ENCODE results near the gene SKOR1.
A peak's percentile ranks its signal among the peaks of the same experiment; 100 is the strongest.

SKOR1 gene

DNA sequence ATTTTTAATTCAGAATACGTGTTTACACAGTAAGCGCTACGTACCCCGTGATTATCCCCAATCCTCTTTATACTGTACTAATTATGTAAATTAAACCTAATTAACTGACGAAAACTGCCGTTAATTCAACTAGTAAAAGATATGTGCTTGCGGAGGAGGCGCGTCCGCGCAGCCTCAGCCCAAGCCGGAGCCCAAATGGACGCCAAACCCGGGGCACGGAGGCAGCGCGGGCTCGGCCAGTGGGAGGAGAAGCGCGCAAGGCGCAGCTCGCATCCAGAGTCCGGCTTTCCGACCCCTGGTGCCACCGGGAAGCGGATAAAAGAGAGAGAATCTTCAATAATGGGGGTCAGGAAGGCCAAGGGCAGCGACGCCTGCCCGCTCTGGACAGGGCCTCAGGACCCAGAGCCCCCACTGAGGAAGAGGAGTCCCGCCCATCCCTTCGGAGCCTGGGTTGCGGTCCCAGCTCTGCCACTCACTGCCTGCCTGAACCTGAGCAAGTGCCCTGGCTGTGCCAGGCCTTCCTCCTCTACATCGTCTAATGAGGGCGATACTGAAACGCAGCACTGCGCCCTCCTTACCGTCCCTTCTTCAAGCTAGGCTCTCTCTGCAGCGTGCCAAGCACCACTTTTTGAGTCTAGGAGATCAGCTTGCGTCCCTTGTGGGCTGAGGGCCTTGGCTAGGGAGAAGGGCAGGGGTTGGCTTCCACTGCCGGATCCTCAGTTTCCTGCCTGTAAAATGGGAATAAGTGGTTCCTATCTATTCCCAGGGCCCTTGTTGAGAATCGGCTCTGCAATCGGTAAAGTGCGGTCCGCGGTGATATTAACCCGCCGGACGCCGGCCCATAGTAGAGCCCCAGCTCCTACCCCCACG, 5.0 kb upstream of the SKOR1 start:
- no peak for DNase-seq

DNA sequence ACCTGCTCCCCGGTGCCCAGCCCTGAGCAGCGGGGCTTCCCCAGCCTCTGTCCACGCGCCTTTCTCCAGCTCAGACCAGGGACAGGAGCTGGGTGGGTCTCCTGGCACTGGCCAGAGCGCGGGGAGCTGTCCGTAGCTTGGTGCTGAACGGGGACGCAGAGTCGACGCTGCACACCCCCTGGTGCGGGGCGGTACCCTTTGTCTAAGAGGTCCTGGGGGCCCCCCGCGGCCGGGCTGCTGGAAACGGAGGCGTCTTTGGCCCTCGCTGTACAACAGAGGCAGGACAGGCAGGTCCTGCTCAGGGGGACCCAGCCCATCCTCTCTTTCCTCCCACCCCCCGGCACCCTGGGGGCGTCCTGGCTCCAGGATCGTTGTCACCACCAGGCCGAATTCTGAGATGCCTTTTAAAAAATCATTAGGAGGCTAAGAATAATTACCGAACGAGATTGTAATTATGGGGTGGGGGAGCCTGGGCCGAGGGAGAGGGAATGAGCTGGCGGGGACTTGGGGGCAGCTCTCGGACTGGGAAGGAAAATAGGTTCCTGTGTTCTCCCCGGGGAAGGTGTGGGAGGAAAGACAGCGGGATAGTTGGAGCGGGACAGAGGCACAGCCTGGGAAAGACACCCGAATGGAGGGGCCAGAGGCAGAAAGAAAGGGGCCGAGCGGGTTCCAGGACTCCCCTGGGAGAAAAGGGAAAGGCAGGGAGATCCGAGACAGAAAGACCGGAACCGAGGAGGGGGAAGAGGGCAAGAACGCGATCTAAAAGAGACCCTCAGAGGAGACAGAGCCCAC, 4.1 kb upstream of the SKOR1 start:
- DNase-seq = peak; percentile 52

DNA sequence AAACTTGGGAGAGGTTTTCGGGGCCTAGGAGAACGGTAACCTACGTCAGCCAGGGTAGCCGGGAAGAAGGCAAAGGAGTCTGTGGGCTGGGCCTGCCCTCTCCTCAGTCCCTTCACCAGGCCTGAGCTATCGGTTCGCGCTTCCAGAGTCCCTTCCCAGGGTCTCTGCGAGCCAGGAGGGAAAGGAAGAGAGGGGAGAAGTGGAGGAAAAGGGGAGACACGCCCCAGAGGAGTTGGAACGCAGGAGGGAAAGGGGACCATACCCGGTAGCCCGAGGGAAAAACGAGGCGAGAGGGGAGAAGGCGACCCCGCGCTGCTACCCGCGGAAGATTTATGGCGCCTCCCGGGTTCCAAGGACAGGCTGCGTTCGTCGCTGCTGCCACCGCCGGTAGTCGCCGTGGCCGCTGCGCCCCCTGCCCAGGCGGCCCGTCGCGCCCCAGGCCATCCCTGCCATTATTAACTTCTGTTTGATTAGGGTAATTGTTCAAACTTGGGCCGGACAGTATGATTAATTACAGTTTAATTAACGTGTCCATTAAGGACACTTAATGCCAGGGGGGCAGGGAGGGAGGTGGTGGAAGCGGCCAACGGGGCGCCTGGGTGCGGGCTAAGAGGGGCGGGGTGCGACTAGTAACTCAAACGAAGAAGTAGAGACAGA, 3.4 kb upstream of the SKOR1 start:
- DNase-seq = no peak

DNA sequence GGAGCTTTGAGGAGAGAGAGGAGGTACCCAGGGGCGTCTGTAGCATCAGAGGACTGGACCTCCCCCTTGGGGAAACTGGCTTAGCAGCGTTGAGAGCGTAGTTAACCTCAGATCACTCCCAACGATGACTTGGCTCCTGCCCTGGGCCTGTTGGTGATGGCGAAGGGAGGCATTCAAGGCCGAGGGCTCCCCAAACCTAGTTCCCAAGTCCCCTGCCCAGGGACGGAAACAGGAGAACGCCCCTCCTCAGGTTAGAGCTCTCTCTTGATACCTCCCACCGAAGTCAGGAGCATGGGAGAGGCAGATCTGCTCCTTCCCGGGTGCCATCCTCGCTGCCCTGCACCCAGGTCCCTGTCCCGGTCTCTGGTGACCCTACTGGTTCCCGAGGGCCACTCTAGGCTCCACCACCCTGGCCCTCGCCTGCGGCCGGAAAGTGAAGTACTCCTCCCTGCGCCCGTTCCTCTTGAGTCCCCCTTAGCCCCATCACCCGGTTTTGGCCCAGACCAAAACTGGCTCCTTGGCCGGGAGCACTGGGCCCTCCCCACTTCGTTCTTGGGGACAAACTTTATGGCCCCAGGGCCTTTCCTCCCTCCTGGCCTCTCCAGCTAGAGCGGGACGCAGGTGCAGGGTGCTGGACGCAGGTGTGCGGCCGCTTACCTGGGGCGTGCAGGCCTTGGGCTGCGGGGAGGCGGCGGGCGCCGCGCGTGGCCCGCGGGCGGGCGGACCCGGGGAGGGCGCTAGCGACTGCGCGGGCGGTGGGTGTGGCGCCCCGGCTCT, 2.6 kb upstream of the SKOR1 start:
- DNase-seq = no peak

DNA sequence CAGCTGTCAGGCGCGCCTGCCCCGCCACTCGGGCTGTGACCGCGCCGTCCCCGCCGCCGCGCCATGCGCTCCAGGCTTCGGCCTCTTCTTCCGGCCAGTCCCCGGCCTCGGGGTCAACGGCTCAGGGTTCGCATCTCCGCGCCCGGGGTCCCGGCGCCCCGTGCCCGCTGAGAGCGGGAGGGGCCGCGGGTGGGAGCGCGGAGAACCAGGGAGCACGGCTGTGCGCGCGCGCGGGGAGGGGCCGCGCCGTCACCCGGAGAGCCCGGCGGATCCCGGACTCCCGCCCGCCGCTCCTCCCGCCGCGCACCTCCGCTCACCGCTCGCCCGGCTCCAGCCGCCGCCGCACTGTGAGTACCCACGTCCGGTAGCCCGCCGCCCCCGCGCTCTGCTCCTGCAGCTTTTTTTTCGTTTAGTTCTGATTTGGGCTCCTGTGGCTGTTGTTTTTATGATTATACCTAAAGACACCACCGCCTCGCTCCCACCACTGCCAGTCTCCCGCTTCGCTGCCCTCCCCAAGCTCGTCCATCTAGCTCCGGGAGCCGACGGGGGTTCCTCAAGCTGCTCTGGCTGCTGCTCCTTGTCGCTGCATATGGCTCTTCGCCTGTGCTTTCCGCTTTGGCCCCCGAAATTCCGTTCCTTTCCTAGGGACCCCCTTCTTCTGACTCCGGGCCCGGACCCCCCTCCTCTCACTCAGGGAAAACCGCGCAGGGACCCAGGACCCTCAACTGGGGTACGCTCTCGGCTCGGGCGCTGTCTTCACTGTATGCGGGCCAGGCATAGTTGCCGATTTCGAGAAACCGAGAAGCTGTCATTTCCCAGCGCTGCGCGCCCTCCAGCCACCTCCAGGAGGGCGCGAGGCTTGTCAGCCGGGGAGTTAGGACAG, 1.8 kb upstream of the SKOR1 start:
- DNase-seq = no peak

DNA sequence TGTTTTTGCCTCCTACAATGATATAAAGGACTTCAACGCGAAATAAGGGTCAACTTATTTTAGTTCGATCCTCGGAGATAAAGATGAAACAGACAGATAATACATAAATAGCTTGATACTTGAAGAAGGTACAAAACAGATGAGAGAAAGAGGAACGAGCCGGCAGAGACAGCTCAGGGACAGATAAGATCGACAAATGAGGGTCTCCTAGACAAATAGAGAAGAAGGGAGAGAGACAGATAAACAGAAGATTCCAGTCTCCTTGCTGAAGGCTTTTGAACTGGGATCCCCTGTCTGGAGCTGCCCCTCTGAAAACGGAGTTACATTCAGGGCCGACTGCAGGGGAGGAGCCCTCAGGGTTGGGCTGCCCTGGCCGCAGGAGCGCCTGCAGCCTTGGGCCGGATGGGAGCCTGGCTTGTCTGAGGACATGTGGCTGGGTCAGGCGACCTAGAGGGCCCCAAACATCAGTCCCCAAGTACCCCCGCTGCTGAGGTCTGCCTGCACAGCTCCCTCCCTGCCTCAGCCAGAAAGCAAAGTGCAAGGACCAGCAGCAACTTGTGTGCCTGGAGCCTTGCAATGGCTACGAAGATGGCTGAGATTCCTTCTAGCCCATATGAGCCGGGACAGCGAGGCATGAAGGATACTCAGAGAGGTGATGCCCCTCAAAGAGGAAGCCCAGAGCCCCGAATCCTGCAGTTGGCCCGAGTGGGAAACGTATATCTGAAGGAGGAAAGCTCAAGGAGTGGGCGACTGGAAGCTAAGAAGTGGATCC, 926 bp upstream of the SKOR1 start:
- DNase-seq = no peak

DNA sequence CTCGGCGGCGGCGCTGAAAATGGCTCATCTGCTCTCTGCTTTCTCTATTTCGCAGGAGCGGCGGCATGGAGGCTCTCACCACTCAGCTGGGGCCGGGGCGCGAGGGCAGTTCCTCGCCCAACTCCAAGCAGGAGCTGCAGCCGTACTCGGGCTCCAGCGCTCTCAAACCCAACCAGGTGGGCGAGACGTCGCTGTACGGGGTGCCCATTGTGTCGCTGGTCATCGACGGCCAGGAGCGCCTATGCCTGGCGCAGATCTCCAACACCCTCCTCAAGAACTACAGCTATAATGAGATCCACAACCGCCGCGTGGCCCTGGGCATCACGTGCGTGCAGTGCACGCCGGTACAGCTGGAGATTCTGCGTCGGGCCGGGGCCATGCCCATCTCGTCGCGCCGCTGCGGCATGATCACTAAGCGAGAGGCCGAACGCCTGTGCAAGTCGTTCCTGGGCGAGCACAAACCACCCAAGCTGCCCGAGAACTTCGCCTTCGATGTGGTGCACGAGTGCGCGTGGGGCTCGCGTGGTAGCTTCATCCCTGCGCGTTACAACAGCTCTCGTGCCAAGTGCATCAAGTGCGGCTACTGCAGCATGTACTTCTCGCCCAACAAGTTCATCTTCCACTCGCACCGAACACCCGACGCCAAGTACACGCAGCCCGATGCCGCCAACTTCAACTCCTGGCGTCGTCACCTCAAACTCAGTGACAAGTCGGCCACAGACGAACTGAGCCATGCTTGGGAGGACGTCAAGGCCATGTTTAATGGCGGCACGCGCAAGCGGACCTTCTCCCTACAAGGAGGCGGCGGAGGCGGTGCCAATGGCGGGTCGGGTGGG, 790 bp downstream of the SKOR1 start:
- DNase-seq = no peak

DNA sequence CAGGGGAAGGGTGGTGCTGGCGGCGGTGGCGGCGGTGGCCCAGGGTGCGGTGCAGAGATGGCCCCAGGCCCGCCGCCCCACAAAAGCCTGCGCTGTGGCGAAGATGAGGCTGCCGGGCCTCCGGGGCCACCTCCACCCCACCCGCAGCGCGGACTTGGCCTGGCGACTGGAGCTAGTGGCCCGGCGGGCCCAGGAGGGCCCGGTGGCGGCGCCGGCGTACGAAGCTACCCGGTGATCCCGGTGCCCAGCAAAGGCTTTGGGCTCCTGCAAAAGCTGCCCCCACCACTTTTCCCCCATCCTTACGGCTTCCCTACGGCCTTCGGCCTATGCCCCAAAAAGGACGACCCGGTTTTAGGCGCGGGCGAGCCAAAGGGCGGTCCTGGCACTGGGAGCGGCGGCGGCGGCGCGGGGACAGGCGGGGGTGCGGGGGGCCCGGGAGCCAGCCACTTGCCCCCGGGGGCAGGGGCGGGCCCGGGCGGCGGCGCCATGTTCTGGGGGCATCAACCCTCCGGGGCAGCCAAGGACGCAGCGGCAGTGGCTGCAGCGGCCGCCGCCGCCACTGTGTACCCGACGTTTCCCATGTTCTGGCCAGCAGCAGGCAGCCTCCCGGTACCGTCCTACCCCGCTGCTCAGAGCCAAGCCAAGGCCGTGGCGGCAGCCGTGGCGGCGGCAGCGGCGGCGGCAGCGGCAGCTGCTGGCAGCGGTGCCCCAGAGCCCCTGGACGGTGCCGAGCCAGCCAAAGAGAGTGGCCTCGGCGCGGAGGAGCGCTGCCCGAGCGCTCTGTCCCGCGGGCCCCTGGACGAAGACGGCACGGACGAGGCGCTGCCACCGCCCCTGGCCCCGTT, 1.6 kb downstream of the SKOR1 start:
- no peak for DNase-seq

DNA sequence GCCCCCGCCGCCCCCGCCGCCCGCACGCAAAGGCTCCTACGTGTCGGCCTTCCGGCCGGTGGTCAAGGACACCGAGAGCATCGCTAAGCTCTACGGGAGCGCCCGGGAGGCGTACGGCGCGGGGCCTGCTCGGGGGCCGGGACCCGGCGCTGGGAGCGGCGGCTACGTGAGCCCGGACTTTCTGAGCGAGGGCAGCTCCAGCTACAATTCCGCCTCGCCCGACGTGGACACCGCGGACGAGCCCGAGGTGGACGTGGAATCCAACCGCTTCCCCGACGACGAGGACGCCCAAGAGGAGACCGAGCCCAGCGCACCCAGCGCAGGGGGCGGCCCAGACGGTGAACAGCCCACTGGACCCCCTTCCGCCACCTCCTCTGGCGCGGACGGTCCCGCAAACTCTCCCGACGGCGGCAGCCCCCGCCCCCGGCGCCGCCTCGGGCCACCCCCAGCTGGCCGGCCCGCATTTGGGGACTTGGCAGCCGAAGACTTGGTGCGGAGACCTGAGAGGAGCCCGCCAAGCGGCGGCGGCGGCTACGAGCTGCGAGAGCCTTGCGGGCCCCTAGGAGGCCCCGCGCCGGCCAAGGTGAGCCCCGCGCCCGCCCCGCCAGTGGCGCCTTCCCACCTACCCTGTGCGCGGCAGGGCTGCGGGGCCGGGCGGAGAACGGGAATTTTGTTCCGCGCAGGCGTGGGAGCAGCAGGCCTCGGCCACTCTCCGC, 2.4 kb downstream of the SKOR1 start:
- no peak for DNase-seq

DNA sequence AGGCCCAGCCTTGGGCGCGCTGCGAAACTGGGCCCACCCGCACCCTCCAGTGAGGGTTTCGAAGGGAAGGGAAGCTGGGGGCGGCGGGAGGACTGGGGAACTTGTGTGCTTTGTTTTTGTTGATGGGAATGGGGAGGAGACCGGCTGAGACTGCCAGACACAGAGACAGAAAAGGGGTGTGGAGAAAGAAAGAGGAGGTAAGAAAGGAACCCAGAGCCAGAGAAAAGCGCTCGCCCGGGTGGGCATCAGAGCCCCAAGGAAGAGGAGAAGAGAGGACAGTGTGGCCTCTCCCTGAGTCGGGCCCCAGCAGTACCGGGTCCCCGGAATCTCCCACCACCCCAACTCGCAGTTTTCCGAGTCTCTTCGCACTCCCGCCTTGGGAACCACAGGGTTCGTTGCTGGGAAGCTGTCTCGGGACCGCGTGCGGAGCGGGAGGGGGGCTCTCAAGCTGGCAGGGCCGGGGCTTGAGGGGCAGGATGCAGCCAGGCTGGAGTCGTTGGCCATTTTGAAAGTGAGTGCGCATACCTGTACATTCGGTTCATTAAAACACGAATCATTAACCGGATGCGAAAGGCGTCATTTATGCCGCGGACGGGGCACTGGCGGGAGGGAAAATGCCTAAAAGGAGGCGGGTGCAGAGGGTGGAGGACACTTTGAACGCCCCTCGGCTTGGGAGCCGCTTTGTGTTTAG, 3.1 kb downstream of the SKOR1 start:
- no peak for DNase-seq

DNA sequence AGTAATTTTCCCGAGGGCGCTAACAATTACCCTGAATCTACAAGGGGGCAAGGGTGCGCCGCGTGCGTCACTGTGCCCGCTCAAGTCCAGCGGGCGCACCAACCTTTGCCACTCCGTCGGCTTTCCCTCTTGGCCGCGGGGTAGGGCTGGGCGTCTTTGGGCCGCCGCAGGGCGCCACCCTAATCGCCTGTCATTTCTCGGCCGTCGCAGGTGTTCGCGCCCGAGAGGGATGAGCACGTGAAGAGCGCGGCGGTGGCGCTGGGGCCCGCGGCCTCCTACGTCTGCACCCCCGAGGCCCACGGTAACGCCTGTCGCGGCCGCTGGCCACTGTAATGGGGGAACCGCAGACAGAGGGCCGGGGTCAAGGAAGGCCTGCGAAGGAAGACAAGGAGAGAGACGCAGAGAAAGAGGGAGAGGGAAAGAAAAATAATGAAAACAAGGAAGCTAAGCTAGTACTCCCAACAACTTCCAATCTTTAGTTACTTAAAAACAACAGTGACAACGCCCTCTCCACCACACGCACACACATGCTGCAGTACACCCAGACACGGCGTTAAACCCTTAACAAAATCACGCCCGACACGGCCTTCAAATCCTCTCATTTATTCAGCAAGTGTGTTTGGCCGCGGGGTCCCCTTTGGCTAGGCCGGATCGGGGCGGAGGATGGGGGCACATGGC, 3.8 kb downstream of the SKOR1 start:
- no peak for DNase-seq

DNA sequence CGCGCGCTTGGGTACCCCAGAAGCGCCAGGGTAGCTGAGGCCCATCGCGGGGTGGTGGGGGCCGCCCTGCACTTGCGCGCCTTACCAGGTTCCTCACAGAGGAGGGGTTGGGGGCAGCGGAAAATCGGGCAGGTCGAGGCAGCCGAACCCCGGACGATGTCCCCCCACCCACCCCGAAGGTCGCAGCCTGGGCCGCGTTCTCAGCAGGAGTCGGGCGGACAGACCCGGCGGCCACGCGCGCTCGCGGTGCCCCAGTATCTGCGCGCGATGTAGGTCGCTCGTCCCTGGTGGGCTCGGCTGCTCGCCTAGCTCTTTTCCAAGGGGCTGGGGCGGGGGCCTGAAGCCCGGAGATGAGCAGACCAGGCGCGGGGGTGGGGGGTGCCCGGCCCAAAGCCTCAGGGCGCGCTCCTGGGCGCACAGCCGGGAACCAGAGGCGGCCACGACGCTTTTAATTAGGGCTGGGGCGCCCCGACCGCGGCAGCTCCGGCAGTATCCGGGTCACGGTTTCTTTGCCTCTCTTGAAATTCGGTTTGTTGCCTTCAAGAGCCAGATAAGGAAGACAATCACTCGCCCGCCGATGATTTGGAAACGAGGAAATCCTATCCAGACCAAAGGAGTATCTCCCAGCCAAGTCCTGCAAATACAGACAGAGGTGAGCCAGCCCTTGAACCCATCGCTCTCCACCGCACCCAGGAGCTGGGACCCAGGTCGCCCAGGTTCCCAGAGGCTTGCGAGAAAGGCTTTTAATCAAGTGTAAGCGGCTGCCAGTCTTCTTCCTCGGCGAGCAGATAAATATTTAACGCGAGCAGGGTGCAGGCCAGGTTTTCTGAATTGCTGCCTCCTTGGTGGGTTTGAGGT, 4.6 kb downstream of the SKOR1 start:
- no peak for DNase-seq

DNA sequence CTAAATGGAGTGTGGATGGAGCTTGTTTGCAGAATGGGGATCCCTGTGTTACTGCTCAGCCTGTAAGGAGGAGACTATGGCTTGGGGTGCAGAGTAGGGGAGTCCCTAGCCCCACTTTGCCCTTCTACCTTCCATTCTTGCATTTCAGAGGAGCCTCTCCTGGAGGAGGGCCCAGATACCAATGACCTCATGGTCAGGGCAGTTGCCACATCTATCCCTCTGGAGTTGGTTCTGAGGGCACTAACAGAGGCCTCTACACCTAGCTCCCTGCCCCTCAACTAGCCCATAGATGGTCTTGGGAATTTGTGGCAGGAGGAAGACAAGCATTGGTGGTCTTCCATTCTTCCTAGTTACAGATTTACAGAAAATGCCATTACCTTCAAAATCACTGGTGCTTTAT, 6.1 kb downstream of the SKOR1 start:
- DNase-seq = no peak

DNA sequence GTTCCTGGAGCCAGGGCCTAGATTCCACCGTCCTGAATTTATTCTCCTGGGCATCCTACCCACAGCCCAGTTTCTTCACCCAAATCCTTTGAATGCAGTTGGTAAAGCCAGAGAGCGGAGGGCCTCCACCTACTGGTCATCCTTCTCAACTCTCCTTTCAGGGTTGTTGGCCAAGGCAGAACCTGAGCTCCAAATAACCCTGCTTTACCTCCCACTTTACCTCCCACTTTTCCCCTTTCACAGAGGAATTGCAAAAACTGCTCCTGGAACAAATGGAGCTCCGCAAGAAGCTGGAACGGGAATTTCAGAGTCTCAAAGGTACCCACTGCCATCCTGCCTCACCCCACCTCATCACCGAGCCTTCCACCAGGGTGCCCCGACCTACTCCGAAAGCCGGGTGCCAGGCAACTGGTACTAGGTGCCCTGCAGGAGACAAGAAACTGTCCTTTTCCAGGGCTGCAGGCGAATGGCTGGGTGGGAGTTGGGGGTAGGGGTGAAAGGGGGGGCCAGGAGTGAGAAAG, 6.8 kb downstream of the SKOR1 start:
- no peak for DNase-seq

DNA sequence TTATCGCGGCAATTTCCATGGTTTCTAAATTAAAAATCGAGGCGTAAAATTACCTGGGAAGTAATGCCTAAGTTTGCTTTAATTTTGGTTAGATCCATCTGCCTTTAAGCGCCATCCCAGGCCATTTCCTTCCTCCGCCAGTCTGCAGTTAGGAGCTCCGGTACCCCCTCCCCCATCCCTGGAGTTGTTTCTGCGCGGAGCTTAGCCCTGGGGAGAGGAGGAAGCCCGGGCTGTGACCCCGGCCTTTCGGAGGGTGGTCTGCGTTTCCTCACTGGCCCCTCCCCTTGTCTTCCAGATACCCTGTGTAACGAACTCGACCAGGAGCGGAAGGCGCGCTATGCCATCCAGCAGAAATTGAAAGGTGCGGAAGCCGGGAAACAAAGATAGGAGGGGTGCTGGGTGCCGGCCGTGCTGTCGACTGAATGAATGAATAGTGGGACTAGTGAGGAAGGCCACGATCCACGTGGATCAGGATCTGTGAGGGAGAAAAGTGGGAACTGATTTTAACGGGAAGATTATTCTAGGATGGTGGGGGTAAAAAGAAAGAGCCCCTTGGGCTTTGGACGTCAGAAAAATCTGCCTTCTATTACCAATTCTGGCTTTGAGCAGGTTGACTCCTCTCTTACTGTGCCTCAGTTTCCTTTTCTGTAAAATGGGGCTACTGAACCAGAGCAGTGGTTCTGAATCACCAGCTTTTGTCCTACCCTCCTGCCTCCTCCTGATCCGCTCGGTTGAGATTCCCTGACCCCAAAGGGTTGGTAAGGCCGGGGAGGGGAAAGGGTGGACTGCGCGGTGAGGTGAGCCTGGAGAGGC, 7.8 kb downstream of the SKOR1 start:
- no peak for DNase-seq
